HL-60/S4 treated with phorbol 12-myristate 13-acetate at 8.2 ng/mL for 4 days and 3 days (cell line): ENCODE measurements around the gene TCOF1.

ENCODE experiments used
- in situ Hi-C: fragments of 300-500 bp; cut with MboI; formaldehyde crosslinking; loops from 2 replicates; pipeline ENCODE4 v1.15.0; 2022; ENCODE audit warnings: low sequenced_read_pairs

TCOF1 gene

DNA sequence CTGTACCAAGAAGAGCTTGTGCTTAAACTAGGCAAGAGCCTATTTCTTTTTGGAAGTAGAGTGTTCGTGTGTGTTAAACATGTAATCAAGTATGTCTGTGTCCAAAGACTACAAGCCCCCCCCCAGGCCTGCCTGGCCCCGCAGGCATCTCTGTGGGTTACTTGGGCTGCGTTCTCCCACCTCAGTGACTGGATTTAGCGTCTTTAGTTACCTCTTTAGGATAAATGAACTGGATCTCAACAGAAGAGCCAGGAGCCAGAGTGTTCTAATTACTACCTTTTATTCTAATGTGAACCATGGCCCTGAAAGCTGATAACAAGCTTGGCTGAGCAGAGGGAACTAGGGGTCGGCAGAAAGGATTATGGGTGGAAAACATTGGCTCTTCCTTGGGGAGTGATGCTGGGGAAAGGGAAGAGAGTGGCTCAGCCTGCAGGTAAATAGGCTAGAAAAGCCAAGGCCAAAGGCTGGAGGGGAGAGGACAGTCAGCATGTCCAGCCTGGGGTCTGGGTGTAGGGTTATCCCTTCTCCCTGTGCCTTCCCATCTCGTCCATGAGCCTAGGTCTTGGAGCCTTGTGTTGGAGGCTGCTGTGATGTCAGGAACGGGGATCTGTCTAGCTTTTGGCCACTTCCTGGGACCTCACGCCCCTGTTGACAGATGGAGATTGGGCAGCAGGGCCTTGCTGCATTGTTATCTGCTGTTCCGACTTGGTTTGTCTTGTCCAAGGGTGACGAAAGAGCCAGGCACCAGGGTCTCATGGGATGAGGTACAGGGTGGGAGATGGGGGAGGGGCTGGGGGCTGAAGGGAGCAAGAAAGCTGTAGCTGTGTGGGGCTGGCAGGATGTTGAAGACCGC lies 44.1 kb downstream of the TCOF1 start:
- in situ Hi-C loops = no loop called here

DNA sequence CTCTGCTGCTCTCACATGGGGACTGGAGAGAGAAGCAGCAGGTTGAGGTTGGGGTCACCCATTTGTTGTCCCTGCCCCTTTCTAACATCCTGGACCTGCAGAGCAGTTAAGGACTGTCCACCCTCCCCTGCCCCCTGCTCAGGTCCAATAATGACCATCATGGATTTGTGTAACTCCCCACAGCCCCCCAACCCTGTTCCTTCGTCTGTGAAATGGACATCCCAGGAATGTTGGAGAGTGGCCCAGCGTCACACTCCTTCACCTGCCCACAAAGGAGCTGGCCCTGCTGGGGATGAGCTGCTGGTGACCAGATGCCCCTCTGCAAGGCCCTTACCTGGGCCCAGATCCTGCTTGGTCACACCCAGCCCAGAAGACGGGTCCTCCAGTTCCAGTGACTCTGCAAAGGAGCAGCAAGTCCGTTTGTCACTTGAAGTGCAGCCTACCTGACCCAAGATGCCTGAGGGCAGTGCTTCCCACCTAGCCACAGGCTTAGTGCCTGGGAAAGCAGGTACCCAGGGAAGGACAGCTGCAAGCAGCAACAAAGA lies 44.8 kb downstream of the TCOF1 start:
- in situ Hi-C loops = no loop called here

DNA sequence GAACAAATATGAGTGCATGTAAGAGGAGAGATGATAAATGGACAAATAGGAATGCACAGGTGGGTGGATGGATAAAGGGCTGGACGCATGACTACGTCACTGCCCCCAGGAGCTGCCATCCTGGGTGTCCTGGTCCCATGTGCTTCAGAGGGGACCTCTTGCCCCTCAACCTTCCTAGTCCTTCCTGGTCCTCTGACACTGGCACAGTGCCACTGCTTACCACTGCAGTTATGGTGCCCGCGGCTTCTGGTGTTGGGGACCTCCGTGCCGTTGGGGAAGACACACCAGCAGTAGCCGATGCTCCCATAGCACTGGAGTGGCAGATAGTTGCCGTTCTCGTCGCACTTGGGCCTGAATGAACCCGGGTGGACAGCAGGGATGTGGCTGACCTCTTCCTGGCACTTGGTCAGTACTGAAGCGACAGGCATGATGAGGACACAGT lies 45.4 kb downstream of the TCOF1 start:
- in situ Hi-C loops = no loop called here

DNA sequence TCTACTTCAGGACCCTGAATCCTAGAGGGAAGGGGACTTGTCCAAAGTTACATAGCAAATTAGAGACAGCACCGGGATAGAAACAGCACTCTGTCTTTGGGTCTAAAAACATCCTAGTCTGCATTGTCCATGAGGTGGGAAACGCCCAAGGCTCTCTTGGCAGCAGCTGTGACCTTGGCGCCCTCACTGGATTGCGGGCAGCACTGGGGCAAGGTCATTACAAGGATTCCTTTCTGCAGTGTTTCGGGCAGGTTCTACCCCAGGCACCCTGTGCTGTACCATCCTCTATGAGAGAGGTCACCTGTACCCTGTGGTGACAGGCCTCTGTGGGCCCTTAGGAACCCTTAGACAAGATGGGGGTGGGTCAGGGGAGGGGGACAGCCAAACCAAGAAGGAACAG lies 46.6 kb downstream of the TCOF1 start:
- in situ Hi-C loops = no loop called here

DNA sequence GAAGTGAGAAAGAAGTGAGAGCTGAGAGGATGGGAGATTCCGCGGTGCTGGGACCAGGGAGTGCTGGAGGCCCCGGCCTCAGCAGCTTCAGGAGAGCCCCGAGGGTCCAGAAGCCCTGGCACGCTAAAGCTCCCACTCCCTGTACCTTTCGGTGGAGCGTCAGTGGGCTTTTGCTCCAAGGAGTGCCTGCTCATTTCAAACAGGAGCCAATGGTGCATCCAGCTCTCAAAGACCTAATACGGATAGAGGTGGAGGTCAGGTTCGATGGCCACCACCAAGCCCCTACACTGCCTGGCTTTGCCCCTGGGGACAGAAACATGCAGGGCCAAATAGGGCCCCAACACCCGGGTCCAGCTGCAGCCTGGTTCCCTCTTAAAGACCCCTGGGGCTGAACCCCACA lies 47.0 kb downstream of the TCOF1 start:
- in situ Hi-C loops = no loop called here

DNA sequence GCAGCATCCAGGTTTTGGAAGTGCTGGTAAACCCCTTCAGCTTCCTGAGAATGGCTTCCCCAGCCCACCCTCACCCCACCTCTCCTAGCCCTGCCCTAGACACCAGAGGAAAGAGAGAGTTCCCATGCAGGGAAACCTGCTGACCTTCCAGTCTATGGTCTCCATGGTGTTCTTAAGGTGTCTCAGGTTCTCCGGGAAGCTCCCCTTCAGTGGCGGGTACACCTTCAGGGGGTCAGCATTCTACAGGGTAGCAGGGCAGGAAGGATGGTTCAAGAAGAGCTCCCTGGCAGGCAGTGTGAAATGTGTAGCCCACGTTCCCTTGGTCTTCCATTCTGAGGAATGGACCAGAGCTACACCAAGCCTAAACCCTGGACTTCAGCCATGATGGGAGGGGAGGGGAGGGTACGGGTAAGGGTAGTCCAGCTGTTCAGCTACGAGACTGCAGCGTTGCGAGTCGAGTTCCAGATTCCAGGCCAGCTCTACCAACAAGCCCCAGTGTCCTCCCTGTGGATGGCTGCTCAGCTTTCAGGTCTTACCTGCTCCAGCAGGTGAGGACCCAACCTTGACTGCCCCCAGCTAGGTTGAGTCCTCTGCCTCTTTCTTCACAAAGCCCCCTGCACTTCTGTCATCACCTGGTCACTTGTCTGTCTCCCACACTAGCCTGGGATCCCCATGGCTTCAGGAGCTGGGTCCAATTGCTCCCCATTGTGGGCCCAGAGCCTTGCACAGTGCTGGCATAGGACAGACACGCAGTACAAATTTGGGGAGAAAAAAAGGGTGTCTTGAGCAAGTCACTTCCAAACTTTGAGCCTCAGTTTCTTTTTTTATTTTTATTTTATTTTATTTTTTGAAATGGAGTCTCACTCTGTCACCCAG lies 47.7 kb downstream of the TCOF1 start:
- in situ Hi-C loops = no loop called here

DNA sequence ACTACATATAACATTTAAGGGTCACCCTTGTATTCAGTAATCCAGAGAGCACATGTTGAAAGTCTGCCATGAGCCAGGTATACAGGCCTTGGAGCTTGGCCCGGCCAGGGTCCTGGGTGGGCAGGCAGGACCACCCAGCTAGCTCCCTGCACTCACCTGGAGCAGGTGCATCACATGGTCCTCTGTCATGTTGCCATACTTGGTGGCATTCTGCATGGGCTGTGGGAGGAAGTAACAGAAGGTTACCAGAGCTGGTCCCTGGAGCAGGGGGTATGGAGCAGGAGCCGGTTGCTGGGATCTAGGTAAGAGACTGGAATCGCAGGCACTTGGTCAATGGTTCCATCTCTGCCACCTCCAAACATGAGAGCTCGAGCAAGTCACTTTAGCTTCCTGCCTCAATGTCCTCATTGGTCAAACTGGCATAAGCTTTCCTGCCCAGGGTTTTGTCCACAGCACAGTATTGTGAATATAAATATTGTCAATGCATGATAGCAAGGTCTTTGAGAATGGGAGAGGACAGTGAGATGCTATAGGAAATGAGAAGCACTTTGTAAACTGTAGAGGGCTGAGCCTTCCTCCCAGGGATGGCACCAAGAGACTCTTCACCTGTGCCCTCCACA lies 48.7 kb downstream of the TCOF1 start:
- in situ Hi-C loops = no loop called here

DNA sequence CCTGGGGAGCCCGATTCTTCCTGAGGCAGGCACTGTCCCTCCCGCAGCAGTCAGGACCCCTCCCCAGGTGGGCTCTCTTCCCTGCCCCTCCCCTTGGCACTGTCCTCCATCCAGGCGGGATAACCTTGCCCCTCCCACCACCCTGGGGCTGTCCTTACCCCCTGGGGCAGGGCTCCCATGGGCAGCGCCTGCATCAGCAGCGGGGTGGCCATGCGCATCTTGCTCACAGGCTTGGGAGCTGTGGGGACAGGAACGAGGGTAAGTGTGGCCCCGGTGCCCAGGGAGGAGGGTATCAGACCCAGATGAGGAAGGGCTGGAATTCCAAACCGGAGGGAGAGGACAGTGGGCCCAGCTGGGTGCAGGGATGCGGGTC lies 49.2 kb downstream of the TCOF1 start:
- in situ Hi-C loops = no loop called here

DNA sequence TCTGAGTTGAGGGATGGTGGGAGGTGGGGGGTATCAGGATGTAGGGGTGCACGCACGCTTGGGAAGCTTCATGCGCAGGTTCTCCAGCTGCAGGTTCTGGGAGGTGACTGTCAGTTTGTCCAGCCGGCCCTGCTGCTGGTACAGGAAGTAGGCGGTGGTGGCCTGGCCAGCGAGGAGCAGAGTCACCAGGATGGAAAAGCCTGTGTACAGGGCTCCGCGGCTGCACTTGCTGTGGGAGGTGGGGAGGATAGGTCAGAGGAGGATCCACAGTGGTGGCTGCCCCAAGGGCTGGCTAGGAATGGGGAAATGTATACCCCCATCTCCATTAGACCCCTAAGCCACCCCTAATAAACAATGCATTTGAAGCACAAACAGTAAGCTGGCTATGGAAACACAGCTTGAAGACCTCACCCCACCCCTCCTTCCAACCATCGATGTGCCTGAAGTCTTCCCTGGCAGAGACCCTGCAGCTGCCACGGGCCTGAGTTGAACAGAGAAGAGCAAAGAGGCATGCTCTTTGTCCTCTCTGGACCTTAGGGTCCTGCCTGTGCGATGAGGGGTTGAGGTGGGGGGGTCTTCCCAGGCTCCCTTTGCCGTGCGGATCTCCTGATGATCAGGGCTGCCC lies 49.7 kb downstream of the TCOF1 start:
- in situ Hi-C loops = no loop called here

DNA sequence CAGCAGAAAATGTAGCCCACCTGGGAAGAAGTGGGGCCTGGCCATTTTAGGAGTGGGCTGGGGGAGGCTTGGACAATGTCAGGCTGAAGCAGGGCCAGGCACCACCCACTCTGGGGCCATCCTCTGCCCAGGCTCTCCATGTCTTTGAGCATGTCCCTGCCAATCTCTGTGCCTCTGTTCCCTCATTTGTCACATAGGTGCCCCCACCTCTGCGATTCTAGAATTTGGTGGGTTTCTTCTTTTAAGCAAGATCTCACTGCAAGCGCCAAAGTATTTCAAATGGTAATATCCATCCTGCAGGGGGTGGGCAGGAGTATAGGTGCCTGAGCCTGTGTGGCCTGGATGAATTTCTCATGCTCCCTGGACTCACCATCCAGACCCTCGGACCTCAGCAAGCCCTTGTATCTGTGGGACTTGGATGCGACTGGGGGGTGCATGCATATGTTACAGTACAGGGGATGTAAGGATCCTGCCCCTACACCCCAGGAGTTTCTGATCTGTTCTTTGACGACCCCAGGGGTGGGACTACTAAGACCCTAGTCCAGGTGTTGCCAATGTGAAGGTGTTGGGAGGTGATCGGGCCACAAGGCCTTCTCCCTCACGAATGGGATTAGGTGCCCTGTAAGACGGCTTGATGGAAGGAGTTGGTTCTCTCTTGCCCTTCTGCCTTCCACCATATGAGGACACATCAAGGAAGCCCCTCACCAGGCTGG lies 50.9 kb downstream of the TCOF1 start:
- in situ Hi-C loops = no loop called here

DNA sequence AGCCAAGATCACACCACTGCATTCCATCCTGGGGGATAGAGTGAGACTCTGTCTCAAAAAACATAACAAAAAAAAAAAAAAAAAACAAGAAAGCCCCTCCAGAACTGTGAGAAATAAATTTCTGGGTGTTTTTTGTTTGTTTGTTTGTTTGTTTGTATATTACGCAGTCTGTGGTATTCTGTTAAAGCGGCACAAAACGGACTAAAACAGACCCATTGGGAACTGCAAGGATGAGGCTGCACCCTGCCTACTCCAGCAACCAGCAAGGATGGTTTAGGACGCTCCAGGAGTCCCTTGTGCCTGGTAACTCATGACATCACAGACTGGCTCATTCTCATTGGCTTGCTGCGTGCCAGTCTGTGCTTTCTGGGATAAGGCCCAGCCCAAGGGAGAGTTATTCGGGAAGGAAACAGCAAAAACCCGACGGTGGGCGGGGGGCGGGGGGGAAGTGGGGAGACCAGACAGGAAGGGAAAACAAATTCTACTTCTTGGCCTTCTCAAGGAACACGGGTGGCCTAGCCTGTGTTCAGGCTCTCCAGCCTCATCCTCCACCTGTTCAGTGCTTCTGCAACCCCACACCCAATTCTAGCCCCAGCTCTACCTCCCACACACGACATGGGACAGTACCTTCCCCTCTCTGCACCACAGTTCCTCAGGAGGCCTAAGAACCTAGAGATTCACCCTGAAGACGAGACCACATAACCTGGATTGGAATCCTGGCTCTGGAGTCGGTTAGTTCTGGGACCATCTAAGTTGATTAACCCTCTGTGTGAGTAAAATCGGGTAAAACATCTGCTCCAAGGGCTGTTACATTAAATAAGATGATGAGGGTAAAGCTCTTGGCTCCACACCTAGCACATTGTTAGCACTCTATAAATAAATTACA lies 52.4 kb downstream of the TCOF1 start:
- in situ Hi-C loops = no loop called here

DNA sequence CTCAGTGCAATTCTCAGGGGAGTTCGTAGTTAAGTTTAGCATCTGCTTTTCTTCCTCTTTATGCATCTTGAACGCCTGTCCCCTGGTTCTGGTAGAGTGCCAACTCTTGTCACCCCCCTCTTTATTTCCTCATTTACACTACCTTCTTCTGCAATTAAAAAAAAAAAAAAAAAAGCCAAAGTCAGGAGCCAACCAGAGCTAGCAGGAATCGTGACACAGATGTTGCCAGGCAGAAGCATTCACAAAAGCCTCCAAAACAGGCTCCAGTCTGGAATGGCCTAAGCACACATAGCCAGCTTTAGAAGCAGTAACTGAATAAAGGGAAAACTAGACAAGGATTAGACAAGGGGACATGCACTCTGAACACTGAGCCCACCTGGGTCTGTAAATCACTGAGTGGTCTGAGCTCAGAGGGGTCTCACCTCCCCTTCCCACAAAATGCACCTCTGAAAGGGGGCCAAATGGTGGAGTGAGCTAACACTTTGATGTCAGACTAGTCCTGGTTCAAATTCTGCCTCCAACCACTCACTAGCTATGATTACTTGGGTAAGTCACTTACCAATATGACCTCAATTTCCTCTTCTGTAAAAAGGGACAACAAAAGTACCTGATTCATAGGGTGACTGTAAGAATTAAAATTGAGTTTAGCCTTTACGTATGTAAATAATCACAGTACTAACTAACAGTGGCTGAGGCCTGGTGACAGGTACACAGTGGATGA lies 53.2 kb downstream of the TCOF1 start:
- in situ Hi-C loops = no loop called here

DNA sequence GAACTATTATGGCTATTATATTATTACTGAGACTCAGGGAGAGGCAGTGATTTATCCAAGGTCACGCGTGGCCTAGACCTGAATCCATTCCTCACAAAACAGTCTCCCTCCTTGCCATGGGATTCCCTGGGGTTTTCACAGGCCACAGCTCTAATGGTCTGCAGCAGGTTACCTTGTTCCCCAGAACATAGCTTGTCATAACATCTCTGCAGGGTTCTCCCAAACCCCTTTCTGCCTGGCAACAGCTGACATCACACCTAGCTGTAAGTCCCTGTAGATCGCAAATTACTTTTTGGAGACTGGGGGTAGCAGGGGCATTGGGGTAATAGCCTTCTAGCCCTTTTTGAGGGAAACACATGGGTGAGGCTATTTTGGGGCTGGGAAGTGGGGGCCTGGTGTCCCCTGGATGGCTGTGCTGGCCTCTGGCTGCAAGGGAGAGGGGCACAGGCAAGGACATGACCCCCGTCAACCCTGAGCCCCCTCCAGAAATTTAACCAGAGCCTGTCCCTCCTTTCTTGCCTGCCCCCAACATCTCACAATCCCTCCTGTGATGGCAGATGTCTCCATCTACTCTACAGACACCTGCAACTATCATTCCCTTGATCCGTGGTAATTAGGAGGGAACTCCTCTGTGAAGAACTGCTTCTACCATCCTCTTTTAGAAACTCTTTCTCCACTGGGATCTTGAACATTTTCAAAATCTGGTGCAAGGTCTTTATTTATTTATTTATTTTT lies 53.9 kb downstream of the TCOF1 start:
- in situ Hi-C loops = no loop called here

DNA sequence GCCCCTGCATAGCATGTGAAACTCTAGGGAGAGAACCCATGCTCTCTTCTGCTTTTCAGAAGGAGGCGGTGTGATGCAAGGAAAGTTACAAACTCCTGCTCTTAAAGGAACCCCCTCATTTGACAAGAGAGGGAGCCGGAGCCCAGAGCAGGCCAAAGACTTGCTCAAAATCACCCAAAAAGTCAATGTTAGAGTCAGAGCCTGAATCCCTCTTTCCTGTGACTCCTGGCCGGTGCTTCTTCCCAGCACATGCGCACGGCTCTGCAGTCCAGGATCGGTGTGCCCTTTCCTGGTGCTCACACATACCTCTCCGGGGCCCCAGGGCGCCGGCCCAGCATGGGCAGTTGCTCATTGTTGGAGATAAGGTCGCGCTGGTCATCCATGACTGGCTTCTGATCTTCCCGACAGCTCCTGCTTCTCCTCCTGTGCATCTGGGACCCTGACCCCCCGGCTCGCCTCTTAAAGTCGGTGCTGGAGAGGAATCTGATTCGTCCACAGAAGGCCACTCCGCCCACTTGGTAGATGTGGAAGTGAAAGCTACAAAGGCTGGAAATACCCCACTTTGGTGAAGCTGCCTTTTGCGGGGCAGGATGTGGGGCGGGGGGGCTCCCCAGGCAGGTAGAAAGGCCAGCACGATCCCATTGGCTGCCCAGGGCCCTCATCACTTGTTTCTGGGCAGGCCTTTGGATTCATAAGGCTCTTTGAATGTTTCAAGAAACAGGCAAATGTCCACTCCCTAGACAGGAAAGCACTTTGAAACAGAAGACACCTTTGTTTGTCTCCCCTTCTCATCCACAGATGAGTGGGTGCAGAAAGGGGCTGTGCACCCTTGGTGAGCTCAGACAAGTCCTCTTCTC lies 55.0 kb downstream of the TCOF1 start, which contains the start of gene CD74:
Gene CD74, minus strand, starts transcription at position 592 of the 857 bp plus-strand sequence. Its CDS starts 161 bp downstream, at position 431.
- in situ Hi-C loops = no loop called here

DNA sequence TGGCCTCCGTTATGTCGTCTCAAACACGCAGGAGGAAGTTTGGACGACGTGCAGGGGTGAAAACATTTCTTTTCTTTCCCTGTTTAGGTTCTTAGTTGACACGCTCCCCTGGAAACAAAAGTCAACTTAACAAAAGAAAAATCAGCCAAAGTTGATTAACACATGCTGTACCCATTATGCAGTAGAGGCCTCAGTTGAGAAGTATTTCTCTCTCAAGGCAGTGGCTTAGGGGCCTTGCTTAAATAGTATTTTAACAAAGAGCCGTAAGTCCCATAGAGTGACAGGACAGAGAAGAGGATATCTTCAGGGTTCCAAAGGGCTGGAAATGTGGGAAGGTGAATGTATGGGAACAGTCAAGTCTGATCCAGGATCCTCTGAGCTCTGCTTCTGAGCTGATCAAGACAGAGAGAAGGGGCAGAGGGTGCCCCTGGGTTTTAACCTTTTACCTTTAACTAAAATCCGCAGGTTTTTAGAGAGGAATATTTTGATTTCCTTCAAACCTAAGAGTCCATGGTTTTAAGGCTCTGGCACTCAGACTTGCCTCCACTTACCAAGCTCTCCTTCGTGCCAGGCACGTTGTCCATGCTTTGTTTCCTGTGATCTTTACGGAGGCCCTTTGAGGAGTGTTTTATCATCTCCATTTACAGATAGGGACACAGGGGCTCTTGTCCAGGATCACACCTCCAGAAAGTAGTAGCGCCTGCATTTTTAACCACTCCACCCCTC lies 55.8 kb downstream of the TCOF1 start:
- in situ Hi-C loops = no loop called here
